Fibroblast of the aortic adventitia (primary cell): Measurements from ENCODE around the gene DOCK4. TPM values are rescaled to one million over a fixed set of nuclear protein-coding genes. Genes with fewer than 3 reads are reported as not detected.

ENCODE experiments used
- DNase-seq: peaks from one replicate; pipeline ENCODE4 v3.0.0-alpha.2; 2010; ENCODE audit warnings: low read depth
- H3K4me3 ChIP-seq: 2 replicates; pipeline ENCODE4 v1.5.1; 2011; ENCODE audit warnings: low read depth, mild to moderate bottlenecking, control low read depth, low read length, moderate library complexity
- CTCF ChIP-seq: IDR thresholded peaks from 2 replicates; pipeline ENCODE4 v1.5.1; 2011; ENCODE audit warnings: mild to moderate bottlenecking, low read length, control low read depth, inconsistent platforms; ENCODE audit not compliant: insufficient read depth
- total RNA-seq: library from RNA; depleted of rRNA; stranded (reverse); fragments of >200 nt; gene quantifications from 2 replicates; pipeline ENCODE4 v1.2.3, GENCODE V29; 2012; ENCODE audit warnings: low replicate concordance

DOCK4 gene
- total RNA-seq, 1 donor = 25.9 TPM

GRCh38 chr7:112195717-112196116 lies 10.5 kb downstream of the DOCK4 start:
- TF ChIP-seq CTCF = no peak
- DNase-seq = no peak

GRCh38 chr7:112193915-112194502 lies 12.2 kb downstream of the DOCK4 start:
- no peak for TF ChIP-seq CTCF
- DNase-seq = no peak
- no peak overlapping the region for H3K4me3 ChIP-seq

More at GRCh38 chr7:112195717-112196116, 10.5 kb downstream of the DOCK4 start:
- H3K4me3 ChIP-seq = no peak overlapping the region

GRCh38 chr7:112192236-112193154 lies 13.7 kb downstream of the DOCK4 start:
- no peak overlapping the region for H3K4me3 ChIP-seq
- no peak for TF ChIP-seq CTCF
- peak; percentile 68 for DNase-seq

- no peak for TF ChIP-seq CTCF
- H3K4me3 ChIP-seq = no peak overlapping the region
- no peak for DNase-seq
Observed at GRCh38 chr7:112190120-112190519, 16.1 kb downstream of the DOCK4 start.

- H3K4me3 ChIP-seq = no peak overlapping the region
- TF ChIP-seq CTCF = no peak
- DNase-seq = no peak
Observed at GRCh38 chr7:112189691-112190090, 16.5 kb downstream of the DOCK4 start.

- no peak for DNase-seq
- TF ChIP-seq CTCF = no peak
Observed at GRCh38 chr7:112188257-112188656, 17.9 kb downstream of the DOCK4 start.

More at GRCh38 chr7:112188257-112188656, 17.9 kb downstream of the DOCK4 start:
- H3K4me3 ChIP-seq = no peak overlapping the region
